A549 (cell line): ENCODE results near the gene CAMKMT. TPM values are rescaled to one million over a fixed set of nuclear protein-coding genes. Genes with fewer than 3 reads are reported as not detected.

Experiments used
- ATAC-seq, 2 experiments: fragments of 200-7000 bp in 1 of 2; fragments of >200 bp in 1 of 2; cut with Nextera tagmentation in 1 of 2; cut with Tn5 transposase in 1 of 2; 3 replicates each; pipeline versions ENCODE4 v1.8.0 to v1.9.1; 2018 to 2020; ENCODE audit warnings: mild to moderate bottlenecking in 1 of 2, moderate library complexity in 1 of 2
- CTCF ChIA-PET: fragments of 300-600 bp; sonication (Branson Sonifier 250); formaldehyde crosslinking; extraction: SDS; loops from one replicate; lab custom pipeline; 2021; ENCODE audit warnings: antibody characterized with exemption, inconsistent platforms; lab: Yijun Ruan, JAX
- POLR2A ChIA-PET: fragments of 350-600 bp; formaldehyde crosslinking; extraction: SDS; loops from one replicate; lab custom pipeline; 2021; ENCODE audit warnings: antibody characterized with exemption, inconsistent platforms; lab: Yijun Ruan, JAX
- DNase-seq, 2 experiments: peaks; one replicate each; pipeline versions ENCODE4 v3.0.0 to v3.0.0-alpha.2; 2011 to 2016; ENCODE audit warnings: low read depth in 1 of 2, low spot score in 1 of 2
- FAIRE-seq: peaks from 2 replicates; lab custom pipeline; 2011; peaks lifted over from hg19 to GRCh38; lab: Jason Lieb, UNC
- H3K27ac ChIP-seq, 2 experiments: fragments of >200 bp; sonication (Bioruptor Twin); formaldehyde crosslinking; 3 replicates each; pipeline ENCODE4 v1.5.1; 2016 to 2017
- H3K4me1 ChIP-seq: fragments of >200 bp; sonication (Bioruptor Twin); formaldehyde crosslinking; 3 replicates; pipeline ENCODE4 v1.6.1; 2016
- H3K4me2 ChIP-seq: fragments of >200 bp; sonication (Bioruptor Twin); formaldehyde crosslinking; 3 replicates; pipeline ENCODE4 v1.6.1; 2016
- H3K4me3 ChIP-seq: fragments of >200 bp; sonication (Bioruptor Twin); formaldehyde crosslinking; 3 replicates; pipeline ENCODE4 v1.5.1; 2016
- H3K9me3 ChIP-seq: fragments of >200 bp; sonication (Bioruptor Twin); formaldehyde crosslinking; 3 replicates; pipeline ENCODE4 v1.6.1; 2016
- ATOH8 ChIP-seq: fragments of 250-450 bp; sonication (Bioruptor Pico); IDR thresholded peaks from 2 replicates; pipeline ENCODE4 v1.5.0; 2020; ENCODE audit warnings: low read depth, mild to moderate bottlenecking, moderate library complexity
- BCL3 ChIP-seq: fragments of >200 bp; sonication (Bioruptor Twin); formaldehyde crosslinking; IDR thresholded peaks from 3 replicates; pipeline ENCODE4 v1.6.1; 2016
- CEBPB ChIP-seq, 2 experiments: fragments of >200 bp in 1 of 2; sonication (Bioruptor Twin) in 1 of 2; formaldehyde crosslinking in 1 of 2; IDR thresholded peaks; 2 replicates each; pipeline ENCODE4 v1.6.1; 2012 to 2016
- ELK1 ChIP-seq: fragments of 150-350 bp; IDR thresholded peaks from 2 replicates; pipeline ENCODE4 v1.6.1; 2014; ENCODE audit warnings: low read depth, mild to moderate bottlenecking, low read length
- HDAC2 ChIP-seq: fragments of 200-600 bp; sonication (generic); IDR thresholded peaks from 2 replicates; pipeline ENCODE4 v1.6.1; 2016
- HES2 ChIP-seq: fragments of >200 bp; sonication (Bioruptor Twin); formaldehyde crosslinking; IDR thresholded peaks from 2 replicates; pipeline ENCODE4 v1.6.1; 2016
- HOXA7 ChIP-seq: fragments of 250-450 bp; sonication (Bioruptor Pico); IDR thresholded peaks from 2 replicates; pipeline ENCODE4 v1.5.0; 2020; ENCODE audit warnings: mild to moderate bottlenecking, moderate library complexity
- JUN ChIP-seq, 2 experiments: fragments of >200 bp; sonication (Bioruptor Twin); formaldehyde crosslinking; IDR thresholded peaks; 2 replicates in 1 of 2; 3 replicates in 1 of 2; pipeline ENCODE4 v1.6.1; 2016 to 2017
- JUNB ChIP-seq: fragments of >200 bp; sonication (Bioruptor Twin); formaldehyde crosslinking; IDR thresholded peaks from 2 replicates; pipeline ENCODE4 v1.6.1; 2016
- KDM1A ChIP-seq: fragments of 200-600 bp; sonication (generic); IDR thresholded peaks from 2 replicates; pipeline ENCODE4 v1.6.1; 2016; ENCODE audit warnings: low read depth, mild to moderate bottlenecking
- MAFK ChIP-seq: fragments of 450-650 bp; IDR thresholded peaks from 2 replicates; pipeline ENCODE4 v1.6.1; 2014; ENCODE audit not compliant: partially characterized antibody
- MYC ChIP-seq: IDR thresholded peaks from 2 replicates; pipeline ENCODE4 v1.6.1; 2012; ENCODE audit warnings: mild to moderate bottlenecking, inconsistent platforms, low read length, improper control_type of control experiment, borderline replicate concordance
- POLR2A ChIP-seq: IDR thresholded peaks from 2 replicates; pipeline ENCODE4 v1.6.1; 2012; ENCODE audit warnings: mild to moderate bottlenecking, low read length
- RAD21 ChIP-seq, 2 experiments: fragments of >200 bp in 1 of 2; sonication (Bioruptor Twin) in 1 of 2; formaldehyde crosslinking in 1 of 2; IDR thresholded peaks in 1 of 2; conservative IDR thresholded peaks in 1 of 2; 2 replicates in 1 of 2; 3 replicates in 1 of 2; pipeline ENCODE4 v1.6.1; 2012 to 2018; ENCODE audit warnings: inconsistent platforms in 1 of 2
- RCOR1 ChIP-seq: fragments of 150-350 bp; IDR thresholded peaks from 2 replicates; pipeline ENCODE4 v1.6.1; 2014; ENCODE audit warnings: antibody characterized with exemption, low read length, low read depth
- REST ChIP-seq: fragments of 200-600 bp; sonication (generic); IDR thresholded peaks from 2 replicates; pipeline ENCODE4 v1.6.1; 2016; ENCODE audit warnings: antibody characterized with exemption, mild to moderate bottlenecking, moderate library complexity
- RFX5 ChIP-seq: fragments of 450-650 bp; IDR thresholded peaks from 2 replicates; pipeline ENCODE4 v1.7.1; 2014; ENCODE audit warnings: antibody characterized with exemption, mild to moderate bottlenecking, moderate library complexity
- RNF2 ChIP-seq: fragments of 200-600 bp; sonication (generic); IDR thresholded peaks from 2 replicates; pipeline ENCODE4 v1.6.1; 2016; ENCODE audit warnings: low read depth, mild to moderate bottlenecking, antibody characterized with exemption, moderate library complexity, borderline replicate concordance
- SMC3 ChIP-seq: fragments of >200 bp; sonication (Bioruptor Twin); formaldehyde crosslinking; IDR thresholded peaks from 3 replicates; pipeline ENCODE4 v1.6.1; 2018; ENCODE audit warnings: inconsistent platforms
- SREBF2 ChIP-seq: fragments of 450-650 bp; IDR thresholded peaks from 2 replicates; pipeline ENCODE4 v1.6.1; 2014; ENCODE audit warnings: mild to moderate bottlenecking, moderate library complexity
- USF2 ChIP-seq: fragments of 450-650 bp; IDR thresholded peaks from 2 replicates; pipeline ENCODE4 v1.6.1; 2014; ENCODE audit warnings: antibody characterized with exemption
- ZFP36 ChIP-seq: fragments of 450-650 bp; IDR thresholded peaks from 2 replicates; pipeline ENCODE4 v1.6.1; 2014; ENCODE audit warnings: borderline replicate concordance; ENCODE audit not compliant: partially characterized antibody
- ZSCAN20 ChIP-seq: fragments of 250-450 bp; sonication (Bioruptor Pico); IDR thresholded peaks from 2 replicates; pipeline ENCODE4 v1.8.0; 2022; ENCODE audit warnings: mild to moderate bottlenecking, moderate library complexity
- WGBS: methylation state at CpG from one replicate; pipeline ENCODE4 v1.1.6; 2017; ENCODE audit errors: missing lambda C conversion rate; 5-methylcytosine and 5-hydroxymethylcytosine counted together
- polyA plus RNA-seq, 4 experiments: library from polyadenylated mRNA; depleted of rRNA in 3 of 4; stranded (reverse); fragments of >200 nt; fragmentation: RNase III in 1 of 4; extraction: RNeasy Plus Mini Kit Qiagen cat#74134 plus additional on column Dnase treatment in 1 of 4; gene quantifications; 2 replicates in 3 of 4; 3 replicates in 1 of 4; pipeline ENCODE4 v1.2.3, GENCODE V29; 2011 to 2017

Gene CAMKMT
- polyA plus RNA-seq, 2 of the 4 experiments (the other 2 are of a cell fraction): 6.5 to 15.7 TPM

GRCh38 chr2:44671916-44672315 is 310.2 kb downstream of the CAMKMT start:
- Histone ChIP-seq H3K9me3 (no peaks in the 10 kb centered on the region), H3K4me1 (no peaks in the 10 kb centered on the region), H3K27ac (no peak overlapping the region), H3K4me3 (no peak overlapping the region), H3K4me2 (no peak overlapping the region)
- WGBS: 87% methylated on average over 5 of the region's 5 CpGs
- ChIA-PET CTCF (interaction anchor here (1.6 kb wide), 2 partner anchors 13 to 192 kb away, joined by 4 to 7 read pairs; no protein-coding TSS in a partner anchor), POLR2A (no interaction called here)
- ATAC-seq (no peak), FAIRE-seq (no peak), DNase-seq (no peak)
- TF ChIP-seq HES2 (no peak), REST (no peak), CEBPB (IDR thresholded peaks at IDR 0.05) (no peak), HOXA7 (CRISPR knock-in tag) (no peak), RNF2 (no peak), RFX5 (no peak), JUN (IDR thresholded peaks at IDR 0.05) (no peak), RAD21 (conservative IDR thresholded peaks at IDR 0.05 in 1 of 2, IDR thresholded peaks at IDR 0.05 in 1 of 2) (no peak), ATOH8 (CRISPR knock-in tag) (no peak), POLR2A (no peak), USF2 (no peak), SMC3 (no peak), HDAC2 (no peak)

GRCh38 chr2:44672431-44672830 is 310.7 kb downstream of the CAMKMT start:
- Histone ChIP-seq H3K9me3 (no peaks in the 10 kb centered on the region), H3K4me3 (no peak overlapping the region)
- no peak for ATAC-seq
- no peak for TF ChIP-seq MAFK
- no peak for TF ChIP-seq MYC
- no peak for TF ChIP-seq ZSCAN20 (CRISPR knock-in tag)
- TF ChIP-seq JUNB: no peak
- no peak for TF ChIP-seq HOXA7 (CRISPR knock-in tag)
- TF ChIP-seq BCL3: no peak
- TF ChIP-seq ZFP36: no peak
- no peak for TF ChIP-seq ELK1
- no peak for TF ChIP-seq KDM1A
- no peak for TF ChIP-seq SREBF2
- no peak for TF ChIP-seq RCOR1
- TF ChIP-seq CEBPB (IDR thresholded peaks at IDR 0.05): no peak
- TF ChIP-seq HDAC2: no peak
- TF ChIP-seq, all 56 proteins: peak for 0
- no peak overlapping the region for H3K4me2 ChIP-seq
- H3K27ac ChIP-seq: no peak overlapping the region
- CTCF ChIA-PET: interaction anchor here (0.6 to 1.6 kb wide), 3 partner anchors 14 to 629 kb away, joined by 3 to 7 read pairs (median 4); no protein-coding TSS in a partner anchor
- DNase-seq (no peak), FAIRE-seq (no peak)
- POLR2A ChIA-PET: no interaction called here
- H3K4me1 ChIP-seq: no peaks in the 10 kb centered on the region
- 79% methylated on average over 1 of the region's 1 CpG for whole genome bisulfite sequencing
